OCI-LY1 (cell line): ENCODE results near the gene HOXC4.

ENCODE experiments used
- H2AFZ ChIP-seq: fragments of 200-600 bp; sonication (generic), shearing (Covaris generic); 2 replicates; pipeline ENCODE4 v1.6.0; 2014; ENCODE audit warnings: antibody characterized with exemption, mild to moderate bottlenecking, low read length
- H3F3A ChIP-seq: fragments of 200-600 bp; sonication (generic), shearing (Covaris generic); 2 replicates; pipeline ENCODE4 v1.6.0; 2014; ENCODE audit warnings: mild to moderate bottlenecking, antibody characterized with exemption, low read length, moderate library complexity; ENCODE audit not compliant: insufficient read depth
- H3K27ac ChIP-seq: fragments of 200-600 bp; sonication (generic); 2 replicates; pipeline ENCODE4 v1.5.1; 2014; ENCODE audit warnings: low read length, mixed run types, mild to moderate bottlenecking, low read depth; ENCODE audit not compliant: poor library complexity, severe bottlenecking
- H3K27me3 ChIP-seq: fragments of 200-600 bp; sonication (generic); 2 replicates; pipeline ENCODE4 v1.6.0; 2014; ENCODE audit warnings: antibody characterized with exemption, mild to moderate bottlenecking, low read length, moderate library complexity; ENCODE audit not compliant: insufficient read depth
- H3K36me3 ChIP-seq: fragments of 200-600 bp; sonication (generic); 2 replicates; pipeline ENCODE4 v1.6.1; 2014; ENCODE audit warnings: mild to moderate bottlenecking, antibody characterized with exemption, low read length, moderate library complexity, mixed read lengths; ENCODE audit not compliant: insufficient read depth
- H3K4me1 ChIP-seq: fragments of 200-600 bp; sonication (generic); 2 replicates; pipeline ENCODE4 v1.5.1; 2014; ENCODE audit warnings: mild to moderate bottlenecking, low read length, moderate library complexity; ENCODE audit not compliant: insufficient read depth, severe bottlenecking
- H3K4me2 ChIP-seq: fragments of 200-600 bp; sonication (generic), shearing (Covaris generic); 2 replicates; pipeline ENCODE4 v1.6.1; 2014; ENCODE audit warnings: low read length
- H3K4me3 ChIP-seq: fragments of 200-600 bp; sonication (generic); 2 replicates; pipeline ENCODE4 v1.5.1; 2014; ENCODE audit warnings: low read length, low read depth, mild to moderate bottlenecking, mixed read lengths; ENCODE audit not compliant: poor library complexity, severe bottlenecking
- H3K79me2 ChIP-seq: fragments of 200-600 bp; shearing (Covaris generic); 2 replicates; pipeline ENCODE4 v1.6.1; 2016; ENCODE audit warnings: mixed run types, low read length, mixed read lengths; ENCODE audit not compliant: insufficient read depth
- H3K9ac ChIP-seq: fragments of 200-600 bp; sonication (generic), shearing (Covaris generic); 2 replicates; pipeline ENCODE4 v1.6.1; 2014; ENCODE audit warnings: mild to moderate bottlenecking, low read length, mixed read lengths
- H3K9me2 ChIP-seq: fragments of 200-600 bp; sonication (generic), shearing (Covaris generic); 2 replicates; pipeline ENCODE4 v1.6.1; 2014; ENCODE audit warnings: low read depth, mild to moderate bottlenecking, low read length, mixed read lengths
- H3K9me3 ChIP-seq: fragments of 200-600 bp; shearing (Covaris generic); 2 replicates; pipeline ENCODE4 v1.6.1; 2014; ENCODE audit warnings: low read length, mixed read lengths
- H4K20me1 ChIP-seq: fragments of 200-600 bp; sonication (generic), shearing (Covaris generic); 2 replicates; pipeline ENCODE4 v1.6.0; 2016; ENCODE audit warnings: mild to moderate bottlenecking, low read length; ENCODE audit not compliant: insufficient read depth
- CTCF ChIP-seq: fragments of 200-600 bp; sonication (generic), shearing (Covaris generic); IDR thresholded peaks from 2 replicates; pipeline ENCODE4 v1.5.1; 2017; ENCODE audit warnings: mild to moderate bottlenecking, antibody characterized with exemption, low read length, moderate library complexity, mixed read lengths
- EZH2 ChIP-seq: fragments of 200-600 bp; sonication (generic), shearing (Covaris generic); IDR thresholded peaks from 2 replicates; pipeline ENCODE4 v1.8.0; 2017; ENCODE audit warnings: borderline replicate concordance, mixed run types, mild to moderate bottlenecking, antibody characterized with exemption, low read length, moderate library complexity, mixed read lengths

The HOXC4 gene

GRCh38 chr12:54051026-54051842, 2.4 kb upstream of the HOXC4 start:
- H3K9me2 ChIP-seq: no peaks in the 10 kb centered on the region
- H2AFZ ChIP-seq: no peak overlapping the region
- H3F3A ChIP-seq: no peaks in the 10 kb centered on the region
- H4K20me1 ChIP-seq: no peaks in the 10 kb centered on the region
- H3K9me3 ChIP-seq: no peaks in the 10 kb centered on the region
- no peaks in the 10 kb centered on the region for H3K27me3 ChIP-seq
- H3K4me3 ChIP-seq: no peak overlapping the region
- TF ChIP-seq EZH2: no peak
- TF ChIP-seq CTCF: no peak
- peak overlapping the region; percentile 81; the same call in 1 of the 2 replicates for H3K4me2 ChIP-seq
- no peaks in the 10 kb centered on the region for H3K36me3 ChIP-seq
- no peak overlapping the region for H3K9ac ChIP-seq
- H3K27ac ChIP-seq: no peak overlapping the region
- H3K4me1 ChIP-seq: peaks cover 31% of the 10 kb centered on the region
- H3K79me2 ChIP-seq: no peaks in the 10 kb centered on the region

- no peaks in the 10 kb centered on the region for H3K9me2 ChIP-seq
- no peaks in the 10 kb centered on the region for H3K27me3 ChIP-seq
- no peaks in the 10 kb centered on the region for H3K79me2 ChIP-seq
- peaks cover 31% of the 10 kb centered on the region for H3K4me1 ChIP-seq
- H4K20me1 ChIP-seq: no peaks in the 10 kb centered on the region
- H3F3A ChIP-seq: no peaks in the 10 kb centered on the region
- TF ChIP-seq EZH2 (no peak), CTCF (no peak)
- no peaks in the 10 kb centered on the region for H3K9me3 ChIP-seq
- H3K36me3 ChIP-seq: no peaks in the 10 kb centered on the region
- H3K4me2 ChIP-seq: peak overlapping the region; percentile 81; the same call in 1 of the 2 replicates
- no peak overlapping the region for H3K9ac ChIP-seq
- H3K4me3 ChIP-seq: peak overlapping the region; percentile 77
- H3K27ac ChIP-seq: no peak overlapping the region
- H2AFZ ChIP-seq: no peak overlapping the region
These were observed 1.7 kb upstream of the HOXC4 start for GRCh38 chr12:54051874-54052437.

GRCh38 chr12:54052438-54053002, 1.1 kb upstream of the HOXC4 start:
- Histone ChIP-seq H2AFZ (0 out of 2 replicates have a peak overlapping the region, but pooled peaks have one; percentile 65), H3K4me1 (peaks cover 31% of the 10 kb centered on the region), H3F3A (no peaks in the 10 kb centered on the region), H3K79me2 (no peaks in the 10 kb centered on the region), H3K9me2 (no peaks in the 10 kb centered on the region), H4K20me1 (no peaks in the 10 kb centered on the region), H3K4me2 (peak overlapping the region; percentile 81), H3K9ac (peak overlapping the region; percentile 91), H3K4me3 (peak overlapping the region; percentile 77), H3K27ac (no peak overlapping the region), H3K36me3 (no peaks in the 10 kb centered on the region), H3K27me3 (no peaks in the 10 kb centered on the region), H3K9me3 (no peaks in the 10 kb centered on the region)
- TF ChIP-seq EZH2 (no peak), CTCF (no peak)
